ENCODE data around the gene DOCK2.

DNA sequence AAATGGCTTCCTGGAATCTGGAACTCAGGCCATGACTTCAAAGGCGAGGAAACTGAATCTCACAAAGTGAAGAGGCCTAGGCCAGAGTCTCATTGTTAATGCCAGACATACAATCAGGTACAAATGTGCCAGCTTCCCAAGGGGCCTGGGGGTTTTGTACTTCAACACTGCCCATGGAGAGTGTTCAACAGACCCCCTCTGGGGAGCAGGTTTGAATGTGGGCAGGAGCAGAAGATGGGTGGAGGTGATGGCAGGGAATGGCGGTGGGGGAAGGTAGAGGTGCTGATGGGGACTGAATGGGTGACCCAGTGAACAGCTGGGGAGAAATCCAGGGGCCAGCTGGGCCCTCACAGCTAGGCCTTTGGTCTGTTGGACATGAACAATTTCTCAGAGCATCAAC lies 480.7 kb downstream of the DOCK2 start:
- TF ChIP-seq, protein P1, sequence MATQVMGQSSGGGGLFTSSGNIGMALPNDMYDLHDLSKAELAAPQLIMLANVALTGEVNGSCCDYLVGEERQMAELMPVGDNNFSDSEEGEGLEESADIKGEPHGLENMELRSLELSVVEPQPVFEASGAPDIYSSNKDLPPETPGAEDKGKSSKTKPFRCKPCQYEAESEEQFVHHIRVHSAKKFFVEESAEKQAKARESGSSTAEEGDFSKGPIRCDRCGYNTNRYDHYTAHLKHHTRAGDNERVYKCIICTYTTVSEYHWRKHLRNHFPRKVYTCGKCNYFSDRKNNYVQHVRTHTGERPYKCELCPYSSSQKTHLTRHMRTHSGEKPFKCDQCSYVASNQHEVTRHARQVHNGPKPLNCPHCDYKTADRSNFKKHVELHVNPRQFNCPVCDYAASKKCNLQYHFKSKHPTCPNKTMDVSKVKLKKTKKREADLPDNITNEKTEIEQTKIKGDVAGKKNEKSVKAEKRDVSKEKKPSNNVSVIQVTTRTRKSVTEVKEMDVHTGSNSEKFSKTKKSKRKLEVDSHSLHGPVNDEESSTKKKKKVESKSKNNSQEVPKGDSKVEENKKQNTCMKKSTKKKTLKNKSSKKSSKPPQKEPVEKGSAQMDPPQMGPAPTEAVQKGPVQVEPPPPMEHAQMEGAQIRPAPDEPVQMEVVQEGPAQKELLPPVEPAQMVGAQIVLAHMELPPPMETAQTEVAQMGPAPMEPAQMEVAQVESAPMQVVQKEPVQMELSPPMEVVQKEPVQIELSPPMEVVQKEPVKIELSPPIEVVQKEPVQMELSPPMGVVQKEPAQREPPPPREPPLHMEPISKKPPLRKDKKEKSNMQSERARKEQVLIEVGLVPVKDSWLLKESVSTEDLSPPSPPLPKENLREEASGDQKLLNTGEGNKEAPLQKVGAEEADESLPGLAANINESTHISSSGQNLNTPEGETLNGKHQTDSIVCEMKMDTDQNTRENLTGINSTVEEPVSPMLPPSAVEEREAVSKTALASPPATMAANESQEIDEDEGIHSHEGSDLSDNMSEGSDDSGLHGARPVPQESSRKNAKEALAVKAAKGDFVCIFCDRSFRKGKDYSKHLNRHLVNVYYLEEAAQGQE (IDR thresholded peaks at IDR 0.05; ENCODE audit: low read depth, low read length) = no peak
- TF ChIP-seq, protein P2, sequence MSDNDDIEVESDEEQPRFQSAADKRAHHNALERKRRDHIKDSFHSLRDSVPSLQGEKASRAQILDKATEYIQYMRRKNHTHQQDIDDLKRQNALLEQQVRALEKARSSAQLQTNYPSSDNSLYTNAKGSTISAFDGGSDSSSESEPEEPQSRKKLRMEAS (IDR thresholded peaks at IDR 0.05; ENCODE audit: low read depth) = no peak
- TF ChIP-seq, protein P3, sequence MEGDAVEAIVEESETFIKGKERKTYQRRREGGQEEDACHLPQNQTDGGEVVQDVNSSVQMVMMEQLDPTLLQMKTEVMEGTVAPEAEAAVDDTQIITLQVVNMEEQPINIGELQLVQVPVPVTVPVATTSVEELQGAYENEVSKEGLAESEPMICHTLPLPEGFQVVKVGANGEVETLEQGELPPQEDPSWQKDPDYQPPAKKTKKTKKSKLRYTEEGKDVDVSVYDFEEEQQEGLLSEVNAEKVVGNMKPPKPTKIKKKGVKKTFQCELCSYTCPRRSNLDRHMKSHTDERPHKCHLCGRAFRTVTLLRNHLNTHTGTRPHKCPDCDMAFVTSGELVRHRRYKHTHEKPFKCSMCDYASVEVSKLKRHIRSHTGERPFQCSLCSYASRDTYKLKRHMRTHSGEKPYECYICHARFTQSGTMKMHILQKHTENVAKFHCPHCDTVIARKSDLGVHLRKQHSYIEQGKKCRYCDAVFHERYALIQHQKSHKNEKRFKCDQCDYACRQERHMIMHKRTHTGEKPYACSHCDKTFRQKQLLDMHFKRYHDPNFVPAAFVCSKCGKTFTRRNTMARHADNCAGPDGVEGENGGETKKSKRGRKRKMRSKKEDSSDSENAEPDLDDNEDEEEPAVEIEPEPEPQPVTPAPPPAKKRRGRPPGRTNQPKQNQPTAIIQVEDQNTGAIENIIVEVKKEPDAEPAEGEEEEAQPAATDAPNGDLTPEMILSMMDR (IDR thresholded peaks at IDR 0.05) = no peak
- TF ChIP-seq POLR2AphosphoS5 (IDR thresholded peaks at IDR 0.05; ENCODE audit: low read depth, low read length) (no peak), RCOR1 (IDR thresholded peaks at IDR 0.05; ENCODE audit: low read length) (no peak), GABPA (IDR thresholded peaks at IDR 0.05; ENCODE audit: low read depth) (no peak)
- TF ChIP-seq, protein P4, sequence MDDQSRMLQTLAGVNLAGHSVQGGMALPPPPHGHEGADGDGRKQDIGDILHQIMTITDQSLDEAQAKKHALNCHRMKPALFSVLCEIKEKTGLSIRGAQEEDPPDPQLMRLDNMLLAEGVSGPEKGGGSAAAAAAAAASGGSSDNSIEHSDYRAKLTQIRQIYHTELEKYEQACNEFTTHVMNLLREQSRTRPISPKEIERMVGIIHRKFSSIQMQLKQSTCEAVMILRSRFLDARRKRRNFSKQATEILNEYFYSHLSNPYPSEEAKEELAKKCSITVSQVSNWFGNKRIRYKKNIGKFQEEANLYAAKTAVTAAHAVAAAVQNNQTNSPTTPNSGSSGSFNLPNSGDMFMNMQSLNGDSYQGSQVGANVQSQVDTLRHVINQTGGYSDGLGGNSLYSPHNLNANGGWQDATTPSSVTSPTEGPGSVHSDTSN (IDR thresholded peaks at IDR 0.05) = no peak
- TF ChIP-seq, protein P5, sequence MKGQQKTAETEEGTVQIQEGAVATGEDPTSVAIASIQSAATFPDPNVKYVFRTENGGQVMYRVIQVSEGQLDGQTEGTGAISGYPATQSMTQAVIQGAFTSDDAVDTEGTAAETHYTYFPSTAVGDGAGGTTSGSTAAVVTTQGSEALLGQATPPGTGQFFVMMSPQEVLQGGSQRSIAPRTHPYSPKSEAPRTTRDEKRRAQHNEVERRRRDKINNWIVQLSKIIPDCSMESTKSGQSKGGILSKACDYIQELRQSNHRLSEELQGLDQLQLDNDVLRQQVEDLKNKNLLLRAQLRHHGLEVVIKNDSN (IDR thresholded peaks at IDR 0.05; ENCODE audit: borderline replicate concordance, low read depth) = no peak
- TF ChIP-seq, protein P6, sequence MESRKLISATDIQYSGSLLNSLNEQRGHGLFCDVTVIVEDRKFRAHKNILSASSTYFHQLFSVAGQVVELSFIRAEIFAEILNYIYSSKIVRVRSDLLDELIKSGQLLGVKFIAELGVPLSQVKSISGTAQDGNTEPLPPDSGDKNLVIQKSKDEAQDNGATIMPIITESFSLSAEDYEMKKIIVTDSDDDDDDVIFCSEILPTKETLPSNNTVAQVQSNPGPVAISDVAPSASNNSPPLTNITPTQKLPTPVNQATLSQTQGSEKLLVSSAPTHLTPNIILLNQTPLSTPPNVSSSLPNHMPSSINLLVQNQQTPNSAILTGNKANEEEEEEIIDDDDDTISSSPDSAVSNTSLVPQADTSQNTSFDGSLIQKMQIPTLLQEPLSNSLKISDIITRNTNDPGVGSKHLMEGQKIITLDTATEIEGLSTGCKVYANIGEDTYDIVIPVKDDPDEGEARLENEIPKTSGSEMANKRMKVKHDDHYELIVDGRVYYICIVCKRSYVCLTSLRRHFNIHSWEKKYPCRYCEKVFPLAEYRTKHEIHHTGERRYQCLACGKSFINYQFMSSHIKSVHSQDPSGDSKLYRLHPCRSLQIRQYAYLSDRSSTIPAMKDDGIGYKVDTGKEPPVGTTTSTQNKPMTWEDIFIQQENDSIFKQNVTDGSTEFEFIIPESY (IDR thresholded peaks at IDR 0.05; ENCODE audit: borderline replicate concordance, low read depth) = no peak

Data from SK-N-SH (cell line).